IMR-90 (cell line): ENCODE measurements around the gene ZDHHC24. TPM values are rescaled to one million over a fixed set of nuclear protein-coding genes. Genes with fewer than 3 reads are reported as not detected.

ENCODE experiments used
- ATAC-seq: fragments of 200-7000 bp; cut with Tn5 transposase; 2 replicates; pipeline ENCODE4 v1.9.1; 2020; ENCODE audit warnings: low read depth, mild to moderate bottlenecking, moderate library complexity
- BruUV-seq: library from RNA; stranded (reverse); fragments of 400-500 nt; replicated peaks from 2 replicates; lab custom pipeline; 2021; lab: Mats Ljungman, UMichigan
- CTCF ChIA-PET: fragments of 300-600 bp; formaldehyde crosslinking; extraction: SDS; loops from one replicate; lab custom pipeline; 2021; ENCODE audit warnings: antibody characterized with exemption; lab: Yijun Ruan, JAX
- POLR2A ChIA-PET: fragments of 300-600 bp; sonication (Branson Sonifier 250); formaldehyde crosslinking; loops from one replicate; lab custom pipeline; 2022; ENCODE audit warnings: antibody characterized with exemption; ENCODE audit not compliant: unreplicated experiment; lab: Charles Lee
- DNase-seq: peaks from one replicate; pipeline ENCODE4 v3.0.0; 2013
- H2AFZ ChIP-seq: replicated peaks from 2 replicates; pipeline ENCODE3; 2013; ENCODE audit warnings: low read length, mild to moderate bottlenecking; ENCODE audit not compliant: poor library complexity
- H2AK5ac ChIP-seq: 2 replicates; pipeline ENCODE4 v1.6.1; 2013; ENCODE audit warnings: low read depth, low read length, inconsistent platforms
- H2AK9ac ChIP-seq: replicated peaks from 2 replicates; pipeline ENCODE3; 2013; ENCODE audit warnings: mild to moderate bottlenecking, low read depth, low read length, moderate library complexity; ENCODE audit not compliant: poor library complexity
- H2BK120ac ChIP-seq: 2 replicates; pipeline ENCODE4 v1.6.1; 2013; ENCODE audit warnings: low read depth, low read length, inconsistent platforms
- H2BK15ac ChIP-seq: 3 replicates; pipeline ENCODE4 v1.6.1; 2013; ENCODE audit warnings: low read depth, low read length, inconsistent platforms
- H2BK20ac ChIP-seq: 2 replicates; pipeline ENCODE4 v1.6.1; 2013; ENCODE audit warnings: low read depth, mild to moderate bottlenecking, inconsistent platforms, low read length, moderate library complexity
- H2BK5ac ChIP-seq: 2 replicates; pipeline ENCODE4 v1.6.1; 2013; ENCODE audit warnings: mild to moderate bottlenecking, low read depth, low read length, inconsistent platforms; ENCODE audit not compliant: poor library complexity, severe bottlenecking
- H3K14ac ChIP-seq: replicated peaks from 2 replicates; pipeline ENCODE4 v1.6.1; 2013; ENCODE audit warnings: low read depth, low read length, inconsistent platforms
- H3K18ac ChIP-seq: 2 replicates; pipeline ENCODE4 v1.6.1; 2013; ENCODE audit warnings: low read depth, low read length, control low read depth
- H3K23ac ChIP-seq: 2 replicates; pipeline ENCODE4 v1.6.1; 2013; ENCODE audit warnings: low read depth, low read length, inconsistent platforms
- H3K27ac ChIP-seq: 2 replicates; pipeline ENCODE4 v1.5.1; 2013; ENCODE audit warnings: mild to moderate bottlenecking, control low read depth, low read length; ENCODE audit not compliant: insufficient read depth
- H3K27me3 ChIP-seq: 2 replicates; pipeline ENCODE4 v1.6.1; 2013; ENCODE audit warnings: low read length; ENCODE audit not compliant: control insufficient read depth, insufficient read depth
- H3K36me3 ChIP-seq: 2 replicates; pipeline ENCODE4 v1.6.1; 2013; ENCODE audit warnings: low read length, mixed read lengths; ENCODE audit not compliant: control insufficient read depth, insufficient read depth
- H3K4ac ChIP-seq: 2 replicates; pipeline ENCODE4 v1.6.1; 2013; ENCODE audit warnings: low read depth, low read length, inconsistent platforms
- H3K4me1 ChIP-seq: 2 replicates; pipeline ENCODE4 v1.6.1; 2013; ENCODE audit warnings: low read length, mixed read lengths; ENCODE audit not compliant: control insufficient read depth, insufficient read depth
- H3K4me2 ChIP-seq: 2 replicates; pipeline ENCODE4 v1.6.1; 2013; ENCODE audit warnings: low read depth, mild to moderate bottlenecking, control low read depth, low read length, moderate library complexity
- H3K4me3 ChIP-seq: 2 replicates; pipeline ENCODE4 v1.5.1; 2013; ENCODE audit warnings: low read depth, mild to moderate bottlenecking, control low read depth, low read length, moderate library complexity; ENCODE audit not compliant: insufficient read depth
- H3K56ac ChIP-seq: 2 replicates; pipeline ENCODE4 v1.6.1; 2013; ENCODE audit warnings: low read length, inconsistent platforms; ENCODE audit not compliant: insufficient read depth; ENCODE audit errors: extremely low read depth
- H3K79me1 ChIP-seq, 2 experiments: 2 replicates each; pipeline ENCODE4 v1.6.1; 2013; ENCODE audit warnings: low read length in 2 of 2, inconsistent platforms in 1 of 2, low read depth in 1 of 2
- H3K9ac ChIP-seq: 2 replicates; pipeline ENCODE4 v1.6.1; 2013; ENCODE audit warnings: low read depth, low read length, control low read depth
- H3K9me1 ChIP-seq: 2 replicates; pipeline ENCODE4 v1.6.1; 2013; ENCODE audit warnings: low read length, inconsistent platforms; ENCODE audit not compliant: insufficient read depth
- H3K9me3 ChIP-seq: 2 replicates; pipeline ENCODE4 v1.6.1; 2013; ENCODE audit warnings: low read length; ENCODE audit not compliant: control insufficient read depth, insufficient read depth
- H4K20me1 ChIP-seq: 2 replicates; pipeline ENCODE4 v1.6.1; 2013; ENCODE audit warnings: low read length, inconsistent platforms; ENCODE audit not compliant: insufficient read depth
- H4K5ac ChIP-seq: 2 replicates; pipeline ENCODE4 v1.6.1; 2013; ENCODE audit warnings: mild to moderate bottlenecking, low read depth, low read length, control low read depth
- H4K8ac ChIP-seq, 2 experiments: 2 replicates each; pipeline ENCODE4 v1.6.1; 2013; ENCODE audit warnings: low read depth in 2 of 2, low read length in 2 of 2, control low read depth in 1 of 2, inconsistent platforms in 1 of 2
- H4K91ac ChIP-seq: 2 replicates; pipeline ENCODE4 v1.6.1; 2013; ENCODE audit warnings: low read depth, low read length, inconsistent platforms; ENCODE audit not compliant: insufficient read depth
- CEBPB ChIP-seq: IDR thresholded peaks from 2 replicates; pipeline ENCODE4 v1.6.1; 2012; ENCODE audit warnings: low read depth, low read length, improper control_type of control experiment
- FOS ChIP-seq: fragments of 150-350 bp; IDR thresholded peaks from 2 replicates; pipeline ENCODE4 v1.6.1; 2016; ENCODE audit warnings: low read depth, low read length
- MAFK ChIP-seq: IDR thresholded peaks from 2 replicates; pipeline ENCODE4 v1.6.1; 2012; ENCODE audit warnings: low read depth, low read length, improper control_type of control experiment
- WGBS, 2 experiments: methylation state at CpG; one replicate each; pipeline versions ENCODE4 v1.1.5 to v1.1.7; 2013; ENCODE audit warnings: missing lambda C conversion rate in 2 of 2; ENCODE audit not compliant: insufficient read length in 1 of 2; ENCODE audit errors: extremely low coverage in 2 of 2; 5-methylcytosine and 5-hydroxymethylcytosine counted together
- dilution Hi-C: fragments of 300-500 bp; cut with HindIII; formaldehyde crosslinking; loops from one replicate; pipeline ENCODE4 v1.14.3; 2018; ENCODE audit warnings: low sequenced_read_pairs; ENCODE audit not compliant: unreplicated experiment
- in situ Hi-C: fragments of 300-500 bp; cut with MboI; formaldehyde crosslinking; loops from 3 replicates; pipeline ENCODE4 v1.14.3; 2019; ENCODE audit warnings: low sequenced_read_pairs, inconsistent platforms, mixed read lengths
- intact Hi-C: fragments of 100-400 bp; cut with micrococcal nuclease; formaldehyde crosslinking; loops from 2 replicates; pipeline ENCODE4 v1.10.0; 2022
- polyA plus RNA-seq, 3 experiments: library from polyadenylated mRNA; depleted of rRNA; stranded (reverse); fragments of >200 nt; gene quantifications; 2 replicates each; pipeline ENCODE4 v1.2.3, GENCODE V29; 2012; ENCODE audit warnings: low replicate concordance in 1 of 3
- total RNA-seq: library from RNA; depleted of rRNA; stranded (reverse); fragments of >200 nt; gene quantifications from 2 replicates; pipeline ENCODE4 v1.2.3, GENCODE V29; 2012

ZDHHC24 gene
- total and polyA plus RNA-seq, 2 of the 4 experiments (the other 2 are of a cell fraction): 3.2 to 10.9 TPM

- Histone ChIP-seq H3K27ac (no peak overlapping the region), H3K9me3 (no peaks in the 10 kb centered on the region), H3K56ac (no peak overlapping the region), H2AK9ac (no peak overlapping the region), H3K9ac (no peak overlapping the region), H3K4me3 (no peak overlapping the region), H3K79me1 (no peaks in the 10 kb centered on the region), H4K8ac (no peak overlapping the region), H4K91ac (no peak overlapping the region), H3K27me3 (no peaks in the 10 kb centered on the region), H3K14ac (no peak overlapping the region), H2BK5ac (no peak overlapping the region), H2BK20ac (no peak overlapping the region), H2AK5ac (no peak overlapping the region), H3K4me2 (no peak overlapping the region), H3K23ac (no peak overlapping the region), H3K9me1 (0 out of 2 replicates have a peak, but pooled peaks cover 3% of the 10 kb centered on the region), H2BK15ac (no peak overlapping the region), H3K36me3 (peaks cover 4% of the 10 kb centered on the region), H3K18ac (no peak overlapping the region), H4K5ac (no peak overlapping the region), H4K20me1 (no peaks in the 10 kb centered on the region; the same call in 1 of the 2 replicates), H2BK120ac (no peak overlapping the region), H3K4ac (no peak overlapping the region), H2AFZ (peak overlapping the region; percentile 32), H3K4me1 (no peaks in the 10 kb centered on the region)
- ATAC-seq: no peak
- TF ChIP-seq MAFK: no peak
- no peak for TF ChIP-seq CEBPB
- no peak for TF ChIP-seq FOS
- ChIA-PET POLR2A (no interaction called here), CTCF (no interaction called here)
- in situ Hi-C loops (no loop called here), intact Hi-C loops (no loop called here), dilution Hi-C loops (no loop called here)
- no TSS peak for BruUV-seq
- no peak for DNase-seq
- WGBS, 2 experiments: 100% methylated on average over 3 of the region's 10 CpGs; no CpG with 5 or more reads in 1 of the 2 experiments
These were observed 16.8 kb downstream of the ZDHHC24 start for GRCh38 chr11:66529069-66529468.
